Measurements from ENCODE around the gene FOLR2.

FOLR2 gene

GRCh38 chr11:72208281-72208680 is 8.3 kb upstream of the FOLR2 start:
- DNase-seq, result no peak

GRCh38 chr11:72209101-72209500 is 7.5 kb upstream of the FOLR2 start:
- no peak for DNase-seq

DNA sequence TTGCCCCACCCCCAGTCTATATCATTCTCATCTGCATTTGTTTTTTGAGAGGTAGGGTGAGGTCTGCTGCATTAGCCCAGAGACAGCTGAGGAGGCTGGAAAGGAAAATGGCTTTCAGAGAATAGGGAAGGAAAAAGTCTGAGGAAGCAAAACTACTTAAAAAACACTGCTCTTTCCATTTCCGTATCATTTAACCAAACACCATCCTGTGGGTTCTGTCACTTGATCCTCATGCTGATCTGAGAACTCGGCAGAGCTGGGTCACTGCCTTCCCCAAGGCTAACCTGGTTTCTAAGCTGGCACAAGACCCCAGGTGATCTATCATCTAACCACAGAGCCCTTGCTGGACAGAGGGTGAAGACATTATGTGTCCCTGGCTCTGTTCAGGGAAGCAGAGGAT is 1.2 kb downstream of the FOLR2 start:
- DNase-seq, result no peak

DNA sequence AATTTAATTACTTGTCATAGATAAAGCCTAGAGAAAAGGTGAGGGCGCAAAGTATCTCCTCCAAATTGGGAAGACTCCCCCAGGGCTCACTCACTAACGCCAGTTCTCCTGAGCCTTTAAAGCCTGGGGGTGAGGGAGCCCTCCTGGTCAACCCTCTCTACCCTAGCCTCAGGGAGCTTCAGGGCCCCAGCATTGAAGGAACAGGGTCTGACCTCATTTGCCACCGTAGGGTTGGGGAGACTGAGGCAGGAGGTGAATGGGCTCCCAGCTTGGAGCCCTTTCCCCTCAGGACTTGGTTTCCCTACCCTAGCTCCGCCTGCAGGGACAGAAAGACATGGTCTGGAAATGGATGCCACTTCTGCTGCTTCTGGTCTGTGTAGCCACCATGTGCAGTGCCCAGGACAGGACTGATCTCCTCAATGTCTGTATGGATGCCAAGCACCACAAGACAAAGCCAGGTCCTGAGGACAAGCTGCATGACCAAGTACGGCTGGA is 1.7 kb downstream of the FOLR2 start:
- DNase-seq, result no peak

DNA sequence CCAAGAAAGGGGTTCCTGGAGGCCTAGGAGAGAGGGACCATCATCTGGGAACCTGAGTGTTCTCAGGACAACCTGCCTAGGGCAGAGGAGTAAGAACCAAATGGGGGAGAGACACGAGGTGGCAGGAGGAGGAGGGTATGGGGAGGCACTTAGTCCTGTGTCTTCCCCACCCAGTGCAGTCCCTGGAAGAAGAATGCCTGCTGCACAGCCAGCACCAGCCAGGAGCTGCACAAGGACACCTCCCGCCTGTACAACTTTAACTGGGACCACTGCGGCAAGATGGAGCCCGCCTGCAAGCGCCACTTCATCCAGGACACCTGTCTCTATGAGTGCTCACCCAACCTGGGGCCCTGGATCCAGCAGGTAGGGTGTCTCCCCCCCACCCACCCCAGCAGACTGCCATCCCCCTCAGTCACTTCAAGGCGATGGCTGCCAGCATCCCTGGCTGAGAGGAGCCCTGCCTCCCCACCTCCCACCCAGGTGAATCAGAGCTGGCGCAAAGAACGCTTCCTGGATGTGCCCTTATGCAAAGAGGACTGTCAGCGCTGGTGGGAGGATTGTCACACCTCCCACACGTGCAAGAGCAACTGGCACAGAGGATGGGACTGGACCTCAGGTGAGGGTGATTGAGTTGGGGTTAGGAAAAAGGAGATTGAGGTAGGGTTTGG is 4.2 kb downstream of the FOLR2 start:
- no peak for DNase-seq

DNA sequence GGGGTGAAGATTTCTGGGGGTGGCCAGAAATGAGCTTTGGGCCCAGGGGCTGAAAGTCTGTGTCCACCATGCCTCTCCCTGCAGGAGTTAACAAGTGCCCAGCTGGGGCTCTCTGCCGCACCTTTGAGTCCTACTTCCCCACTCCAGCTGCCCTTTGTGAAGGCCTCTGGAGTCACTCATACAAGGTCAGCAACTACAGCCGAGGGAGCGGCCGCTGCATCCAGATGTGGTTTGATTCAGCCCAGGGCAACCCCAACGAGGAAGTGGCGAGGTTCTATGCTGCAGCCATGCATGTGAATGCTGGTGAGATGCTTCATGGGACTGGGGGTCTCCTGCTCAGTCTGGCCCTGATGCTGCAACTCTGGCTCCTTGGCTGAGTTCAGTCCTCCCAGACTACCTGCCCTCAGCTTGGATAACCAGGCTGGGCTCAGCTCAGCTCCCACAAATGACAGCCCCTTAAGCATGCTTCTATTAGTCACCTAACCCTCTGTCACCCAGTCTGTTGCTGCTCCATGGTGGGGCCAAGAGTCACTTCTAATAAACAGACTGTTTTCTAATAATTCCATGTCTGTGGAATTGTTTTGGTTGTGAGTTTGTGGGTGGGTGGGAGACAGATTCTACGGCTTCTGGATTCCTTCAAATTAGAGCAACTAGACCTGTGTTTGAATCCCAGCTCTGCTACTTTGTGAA is 4.9 kb downstream of the FOLR2 start:
- no peak for DNase-seq

GRCh38 chr11:72222106-72222891 is 5.7 kb downstream of the FOLR2 start:
- DNase-seq, result no peak

GRCh38 chr11:72222907-72223614 is 6.5 kb downstream of the FOLR2 start:
- DNase-seq, result peak; percentile 92

- peak; percentile 58 for DNase-seq
Observed at GRCh38 chr11:72223615-72224563, 7.3 kb downstream of the FOLR2 start.

- peak; percentile 44 for DNase-seq
Observed at GRCh38 chr11:72224564-72225410, 8.2 kb downstream of the FOLR2 start, which contains the start of gene INPPL1. Gene INPPL1, plus strand, starts transcription at chr11:72224767. Its CDS starts 218 bp downstream, at chr11:72224985.

DNA sequence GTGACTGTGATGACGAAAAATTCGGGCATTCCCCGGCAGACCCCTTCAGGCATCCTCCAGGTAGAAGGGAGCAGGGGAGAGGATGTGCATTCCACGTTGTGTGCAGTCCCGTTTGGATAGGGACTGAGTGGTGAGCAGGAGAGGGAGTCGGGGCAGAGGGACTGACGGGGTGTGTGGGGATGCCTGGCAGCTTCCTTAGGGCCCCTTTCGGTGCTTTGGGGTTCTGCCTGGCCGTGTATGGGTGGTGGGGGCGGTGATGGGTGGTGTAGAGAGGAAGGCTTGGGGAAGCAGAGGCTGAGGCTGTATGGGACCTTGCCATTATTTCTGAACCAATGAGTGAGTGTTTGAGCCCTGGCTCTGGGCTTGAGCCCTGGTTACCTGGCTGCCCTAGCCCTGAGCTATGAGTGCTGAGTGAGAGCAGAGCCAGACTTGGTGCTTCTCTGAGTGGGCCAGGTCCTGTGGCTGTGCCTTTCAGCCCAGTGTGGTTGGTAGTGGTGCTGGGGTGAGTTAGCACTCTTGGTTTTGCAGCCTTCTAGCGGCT is 8.9 kb downstream of the FOLR2 start:
- DNase-seq, result peak; percentile 33

DNA sequence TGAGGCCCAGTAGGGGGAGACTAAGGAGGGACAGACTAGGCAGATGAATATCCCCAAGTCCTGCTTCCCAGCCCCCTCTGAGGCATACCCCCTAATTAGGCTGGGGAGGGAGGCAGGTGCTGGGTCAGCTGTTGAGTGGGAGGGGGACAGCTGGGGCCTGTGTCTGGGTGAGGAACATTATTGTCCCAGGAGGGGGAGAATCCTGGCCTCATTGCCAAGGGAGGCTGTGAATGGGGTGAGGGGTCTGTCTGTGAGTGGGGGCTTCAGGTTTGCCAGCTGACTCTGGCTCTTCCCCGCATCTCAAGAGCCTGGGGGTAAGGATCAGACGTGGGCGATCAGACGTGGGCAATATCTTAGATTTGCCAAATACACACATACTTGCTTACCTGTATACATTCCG is 10.1 kb downstream of the FOLR2 start:
- DNase-seq, result peak; percentile 3

GRCh38 chr11:72227316-72228228 is 11.0 kb downstream of the FOLR2 start:
- DNase-seq, result no peak

DNA sequence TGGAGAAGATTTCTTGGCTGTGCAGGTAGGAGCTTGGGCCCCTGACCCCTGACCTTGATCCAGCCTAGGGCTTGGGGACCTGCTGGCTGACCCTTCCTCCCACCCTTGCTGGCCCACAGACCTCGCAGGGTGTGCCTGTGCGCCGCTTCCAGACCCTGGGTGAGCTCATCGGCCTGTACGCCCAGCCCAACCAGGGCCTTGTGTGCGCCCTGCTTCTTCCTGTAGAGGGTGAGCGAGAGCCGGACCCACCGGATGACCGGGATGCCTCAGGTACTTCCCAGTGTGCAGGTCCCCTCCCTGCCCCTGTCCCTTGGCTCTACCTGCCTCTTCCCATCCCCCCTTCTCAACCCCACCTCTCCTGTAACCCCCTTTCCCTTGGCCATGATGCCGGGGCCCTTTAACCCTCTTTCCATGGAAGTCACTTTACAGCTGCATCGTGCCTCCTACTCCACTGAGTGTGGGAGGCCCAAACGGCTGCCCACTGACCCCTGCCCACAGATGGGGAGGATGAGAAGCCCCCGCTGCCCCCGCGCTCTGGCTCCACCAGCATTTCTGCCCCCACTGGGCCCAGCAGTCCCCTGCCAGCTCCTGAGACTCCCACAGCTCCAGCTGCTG is 11.7 kb downstream of the FOLR2 start:
- no peak for DNase-seq

DNA sequence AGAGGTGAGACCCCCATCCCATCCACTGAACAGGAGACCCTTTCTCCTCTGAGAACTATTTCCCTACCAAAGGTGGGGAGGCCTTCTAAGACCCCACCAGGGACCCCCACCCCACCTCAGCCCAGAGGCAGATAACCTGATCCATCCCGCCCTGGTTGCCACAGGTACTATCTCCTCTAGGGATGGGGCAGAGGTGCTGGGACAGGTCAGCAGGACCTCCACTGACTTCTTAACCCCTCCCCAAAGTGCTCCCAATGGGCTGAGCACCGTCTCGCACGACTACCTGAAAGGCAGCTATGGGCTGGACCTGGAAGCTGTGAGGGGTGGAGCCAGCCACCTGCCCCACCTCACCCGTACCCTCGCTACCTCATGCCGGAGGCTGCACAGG is 12.2 kb downstream of the FOLR2 start:
- DNase-seq, result no peak

- no peak for DNase-seq
Observed at GRCh38 chr11:72229336-72229924, 12.8 kb downstream of the FOLR2 start.

- no peak for DNase-seq
Observed at GRCh38 chr11:72229925-72230763, 13.6 kb downstream of the FOLR2 start.
